Spleen (tissue), 11 donors: Measurements from ENCODE around the gene SEPSECS. TPM values are rescaled to one million over a fixed set of nuclear protein-coding genes. Genes with fewer than 3 reads are reported as not detected.

Source experiments
- DNase-seq: peaks from one replicate; pipeline ENCODE4 v3.0.0-alpha.2; 2020
- H3K27ac ChIP-seq, 8 donors: fragments of 200-600 bp; sonication (generic) in 7 of 8; 1 replicate in 4 of 8; 2 replicates in 4 of 8; pipeline versions ENCODE4 v1.5.0 to v1.8.0; 2016 to 2021; ENCODE audit warnings: inconsistent platforms in 4 of 8, mild to moderate bottlenecking in 4 of 8, moderate library complexity in 1 of 8
- H3K27me3 ChIP-seq, 7 donors: fragments of 200-600 bp; sonication (generic) in 6 of 7; replicated peaks in 1 of 7; 1 replicate in 4 of 7; 2 replicates in 3 of 7; pipeline versions ENCODE4 v1.5.0 to v1.8.0; 2016 to 2021; ENCODE audit warnings: inconsistent platforms in 3 of 7, mild to moderate bottlenecking in 1 of 7
- H3K36me3 ChIP-seq, 6 donors: fragments of 200-600 bp; sonication (generic) in 5 of 6; 1 replicate in 4 of 6; 2 replicates in 2 of 6; pipeline versions ENCODE4 v1.5.0 to v1.8.0; 2016 to 2021; ENCODE audit warnings: inconsistent platforms in 2 of 6
- H3K4me1 ChIP-seq, 6 donors: fragments of 200-600 bp; sonication (generic) in 5 of 6; 1 replicate in 3 of 6; 2 replicates in 3 of 6; pipeline versions ENCODE4 v1.5.0 to v1.8.0; 2016 to 2021; ENCODE audit warnings: inconsistent platforms in 3 of 6
- H3K4me3 ChIP-seq, 8 donors: fragments of 200-600 bp; sonication (generic) in 7 of 8; 1 replicate in 4 of 8; 2 replicates in 4 of 8; pipeline versions ENCODE4 v1.5.0 to v1.8.0; 2016 to 2021; ENCODE audit warnings: inconsistent platforms in 4 of 8, mild to moderate bottlenecking in 4 of 8, moderate library complexity in 2 of 8
- H3K9me3 ChIP-seq, 8 donors: fragments of 200-600 bp; sonication (generic) in 7 of 8; 1 replicate in 4 of 8; 2 replicates in 4 of 8; pipeline versions ENCODE4 v1.5.0 to v1.8.0; 2016 to 2021; ENCODE audit warnings: inconsistent platforms in 4 of 8
- CTCF ChIP-seq, 11 experiments: fragments of 200-600 bp in 7 of 11; fragments of 450-650 bp in 4 of 11; sonication (generic) in 4 of 11; IDR thresholded peaks in 8 of 11; conservative IDR thresholded peaks in 3 of 11; 1 replicate in 7 of 11; 2 replicates in 4 of 11; pipeline versions ENCODE4 v1.4.0 to v1.8.0; 2016 to 2021; ENCODE audit warnings: antibody characterized with exemption in 11 of 11, inconsistent platforms in 4 of 11, mild to moderate bottlenecking in 1 of 11
- POLR2A ChIP-seq, 3 donors: fragments of 450-650 bp; IDR thresholded peaks; one replicate each; pipeline ENCODE4 v1.5.1; 2017; ENCODE audit warnings: antibody characterized with exemption in 3 of 3, mild to moderate bottlenecking in 1 of 3
- POLR2AphosphoS5 ChIP-seq, 3 donors: sonication (generic); formaldehyde crosslinking; IDR thresholded peaks; one replicate each; pipeline ENCODE4 v1.5.1; 2017; ENCODE audit warnings: antibody characterized with exemption in 3 of 3
- WGBS, 5 donors: extraction: QIAGEN DNeasy Blood & Tissue Kit in 3 of 5; methylation state at CpG; one replicate each; pipeline versions ENCODE4 v1.1.5 to v1.1.7; 2013 to 2018; 5-methylcytosine and 5-hydroxymethylcytosine counted together
- intact Hi-C: fragments of 100-400 bp; cut with DNase I; formaldehyde crosslinking; loops from one replicate; pipeline ENCODE4 v1.15.0; 2023; ENCODE audit warnings: low total_unique reads
- polyA plus RNA-seq, 3 donors: library from polyadenylated mRNA; stranded (reverse); fragments of 200-250 nt; gene quantifications; one replicate each; pipeline ENCODE4 v1.2.1, GENCODE V29; 2013
- total RNA-seq, 7 donors: library from RNA; depleted of rRNA in 3 of 7; stranded (reverse); fragments of >200 nt in 3 of 7; fragmentation: NEBNext Ultra II Directional in 4 of 7; extraction: Animal tissue kit (Norgen Biotek cat#: 25700) in 4 of 7; gene quantifications; one replicate each; pipeline versions ENCODE4 v1.1.0 to v1.2.1, GENCODE V29; 2016 to 2021
- donor health status: healthy with polysubstance abuse.
- donor health status: DM: no; HTN: no; CAD: no; lungs with moderate emphysema.
- donor health status: DM: no; HTN: no; CAD: no.
- donor health status: Bipolar disorder and iron deficiency.
- donor health status: healthy.
- donor health status: DM: no; HTN: no; CAD: no.
- donor health status: DM: yes; HTN: yes; CAD: no.

Gene SEPSECS
- total and polyA plus RNA-seq, 10 donors: 4.8 to 15.2 (median 11.3) TPM

GRCh38 chr4:25070545-25070944 lies 89.7 kb downstream of the SEPSECS start:
- H3K9me3 ChIP-seq: no peaks in the 10 kb centered on the region
- no peak overlapping the region for H3K27ac ChIP-seq
- intact Hi-C loops: no loop called here
- no peaks in the 10 kb centered on the region for H3K4me1 ChIP-seq
- no peak for DNase-seq
- H3K36me3 ChIP-seq: no peaks in the 10 kb centered on the region
- H3K27me3 ChIP-seq: no peaks in the 10 kb centered on the region
- TF ChIP-seq POLR2A (IDR thresholded peaks at IDR 0.05) (no peak), CTCF (IDR thresholded peaks at IDR 0.05 in 8 of 11, conservative IDR thresholded peaks at IDR 0.05 in 3 of 11) (no peak), POLR2AphosphoS5 (IDR thresholded peaks at IDR 0.05) (no peak)
- WGBS, 5 donors: 70 to 80% (median 75%) methylated on average over 3 of the region's 3 CpGs
- H3K4me3 ChIP-seq: no peak overlapping the region

Other genes starting within 250 kb of the SEPSECS start
- 10 to 100 TPM in 5 of 7 donors, 1 to 10 TPM in 2; 6.5 to 16.0 (median 12.8) TPM for gene CCDC149, start 247.4 kb downstream of the SEPSECS start, total RNA-seq
- 1 to 10 TPM; 1.9 to 3.0 (median 3.0) TPM for gene CCDC149, start 247.4 kb downstream of the SEPSECS start, polyA plus RNA-seq
- 1 to 10 TPM in 2 of 7 donors, under 1 TPM in 5; 0.17 to 2.7 (median 0.51) TPM for gene LGI2, start 129.5 kb downstream of the SEPSECS start, total RNA-seq
- gene LGI2, start 129.5 kb downstream of the SEPSECS start, polyA plus RNA-seq: 1 to 10 TPM in 2 of 3 donors, under 1 TPM in 1; 0.83 to 1.4 (median 1.2) TPM
- 10 to 100 TPM; 12.8 to 19.6 (median 17.4) TPM for gene PI4K2B, start 73.6 kb upstream of the SEPSECS start, total RNA-seq
- 10 to 100 TPM in 1 of 3 donors, 1 to 10 TPM in 2; 6.1 to 13.3 (median 10.0) TPM for gene PI4K2B, start 73.6 kb upstream of the SEPSECS start, polyA plus RNA-seq
- gene ZCCHC4, start 152.3 kb upstream of the SEPSECS start, total RNA-seq: 10 to 100 TPM; 10.5 to 14.7 (median 13.2) TPM
- 1 to 10 TPM; 5.6 to 6.0 (median 5.9) TPM for gene ZCCHC4, start 152.3 kb upstream of the SEPSECS start, polyA plus RNA-seq
- gene ANAPC4, start 216.8 kb upstream of the SEPSECS start, total RNA-seq: 10 to 100 TPM; 32.6 to 58.9 (median 44.0) TPM
- 10 to 100 TPM; 25.5 to 51.5 (median 32.1) TPM for gene ANAPC4, start 216.8 kb upstream of the SEPSECS start, polyA plus RNA-seq